Retinal pigment epithelial cell (primary cell): Measurements from ENCODE around the gene LCTL.

ENCODE experiments used
- DNase-seq: peaks from one replicate; pipeline ENCODE4 v3.0.0-alpha.2; 2010; ENCODE audit warnings: low read depth
- H3K4me3 ChIP-seq: 2 replicates; pipeline ENCODE4 v1.5.1; 2011; ENCODE audit warnings: mild to moderate bottlenecking, low read length, control low read depth, moderate library complexity
- TF ChIP-seq, protein P1 (sequence below): conservative IDR thresholded peaks from 2 replicates; pipeline ENCODE4 v1.5.1; 2011; ENCODE audit warnings: low read depth, low read length, control low read depth, inconsistent platforms

The LCTL gene

DNA sequence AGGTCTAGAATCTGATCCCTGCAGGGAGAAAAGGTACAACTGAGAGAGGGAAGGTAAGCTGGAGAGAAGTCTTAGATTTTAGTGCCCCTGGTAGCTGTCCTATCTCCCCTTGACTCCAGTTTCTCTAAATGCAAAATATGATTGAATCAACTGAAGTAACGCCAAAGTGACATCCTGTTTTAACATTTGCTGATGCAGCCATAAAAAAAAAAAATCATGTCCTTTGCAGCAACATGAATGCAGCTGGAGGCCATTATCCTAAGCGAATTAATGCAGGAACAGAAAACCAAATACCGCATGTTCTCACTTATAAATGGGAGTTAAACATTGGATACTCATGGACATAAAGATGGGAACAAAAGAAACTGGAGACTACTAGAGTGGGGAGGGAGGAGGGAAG is 42.4 kb upstream of the LCTL start:
- DNase-seq: no peak
- no peak overlapping the region for H3K4me3 ChIP-seq
- TF ChIP-seq, protein P1, sequence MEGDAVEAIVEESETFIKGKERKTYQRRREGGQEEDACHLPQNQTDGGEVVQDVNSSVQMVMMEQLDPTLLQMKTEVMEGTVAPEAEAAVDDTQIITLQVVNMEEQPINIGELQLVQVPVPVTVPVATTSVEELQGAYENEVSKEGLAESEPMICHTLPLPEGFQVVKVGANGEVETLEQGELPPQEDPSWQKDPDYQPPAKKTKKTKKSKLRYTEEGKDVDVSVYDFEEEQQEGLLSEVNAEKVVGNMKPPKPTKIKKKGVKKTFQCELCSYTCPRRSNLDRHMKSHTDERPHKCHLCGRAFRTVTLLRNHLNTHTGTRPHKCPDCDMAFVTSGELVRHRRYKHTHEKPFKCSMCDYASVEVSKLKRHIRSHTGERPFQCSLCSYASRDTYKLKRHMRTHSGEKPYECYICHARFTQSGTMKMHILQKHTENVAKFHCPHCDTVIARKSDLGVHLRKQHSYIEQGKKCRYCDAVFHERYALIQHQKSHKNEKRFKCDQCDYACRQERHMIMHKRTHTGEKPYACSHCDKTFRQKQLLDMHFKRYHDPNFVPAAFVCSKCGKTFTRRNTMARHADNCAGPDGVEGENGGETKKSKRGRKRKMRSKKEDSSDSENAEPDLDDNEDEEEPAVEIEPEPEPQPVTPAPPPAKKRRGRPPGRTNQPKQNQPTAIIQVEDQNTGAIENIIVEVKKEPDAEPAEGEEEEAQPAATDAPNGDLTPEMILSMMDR: no peak

DNA sequence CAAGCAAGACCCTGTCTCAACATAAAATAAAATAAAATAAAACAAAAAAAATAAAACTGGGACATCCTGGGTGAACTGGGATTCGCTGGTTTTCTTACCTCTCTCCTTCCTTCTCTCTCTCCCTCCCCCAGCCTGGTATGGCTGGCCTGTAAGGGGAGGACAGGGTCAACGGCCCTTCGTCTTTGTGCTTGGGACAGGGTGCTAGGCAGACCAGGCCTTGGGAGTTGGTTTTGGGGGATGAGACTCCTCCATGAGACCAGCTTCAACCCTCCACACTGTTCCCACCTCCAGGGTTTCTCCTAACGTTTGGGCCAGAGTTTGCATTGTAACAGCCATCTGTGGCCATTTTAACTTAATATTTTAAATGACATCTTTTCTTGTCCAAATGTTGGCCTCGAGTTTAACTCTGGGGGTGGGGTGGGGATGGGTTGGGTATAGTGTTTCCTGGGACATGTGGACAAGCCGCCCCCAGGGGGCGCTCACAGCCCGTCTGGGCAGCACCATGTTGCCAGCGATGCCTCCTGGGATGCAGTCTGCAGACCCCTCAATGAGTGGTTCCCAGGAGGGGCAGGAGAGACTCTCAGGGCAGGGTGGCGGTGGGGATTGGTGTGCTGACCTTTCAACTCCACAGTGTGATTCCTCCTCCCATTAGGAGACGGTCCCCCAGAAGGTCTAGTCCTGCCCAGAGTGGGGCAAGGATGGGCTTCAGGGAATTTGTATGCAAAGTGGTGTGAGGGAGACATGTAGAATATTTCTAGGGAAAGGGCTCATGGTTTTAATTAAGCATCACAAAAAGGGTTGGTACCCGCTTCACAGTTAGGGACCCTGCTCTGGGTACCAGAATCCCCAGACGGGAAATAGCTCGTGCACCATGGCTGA is 37.7 kb upstream of the LCTL start:
- H3K4me3 ChIP-seq: no peak overlapping the region
- DNase-seq: no peak
- TF ChIP-seq, protein P1: peak; percentile 85

DNA sequence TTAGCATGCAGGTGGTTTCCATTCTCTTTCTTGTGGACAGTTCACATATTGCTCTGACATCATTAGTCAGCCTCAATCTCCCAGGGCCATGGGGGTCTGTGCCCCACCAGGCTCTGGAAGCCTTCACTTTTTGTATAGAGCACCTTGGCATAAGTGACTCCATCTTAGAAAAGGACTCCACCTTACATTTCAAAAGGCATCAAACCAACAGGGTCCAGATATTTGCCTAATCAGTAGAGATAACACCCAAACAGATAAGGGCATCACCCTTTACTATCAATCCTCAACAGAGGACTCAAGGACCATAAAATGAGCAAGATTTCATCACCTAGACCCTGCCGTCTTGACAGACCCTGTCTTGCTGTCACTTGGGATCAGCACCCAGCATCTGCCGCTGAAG is 35.7 kb upstream of the LCTL start:
- TF ChIP-seq, protein P1: no peak
- DNase-seq: no peak
- H3K4me3 ChIP-seq: no peak overlapping the region

DNA sequence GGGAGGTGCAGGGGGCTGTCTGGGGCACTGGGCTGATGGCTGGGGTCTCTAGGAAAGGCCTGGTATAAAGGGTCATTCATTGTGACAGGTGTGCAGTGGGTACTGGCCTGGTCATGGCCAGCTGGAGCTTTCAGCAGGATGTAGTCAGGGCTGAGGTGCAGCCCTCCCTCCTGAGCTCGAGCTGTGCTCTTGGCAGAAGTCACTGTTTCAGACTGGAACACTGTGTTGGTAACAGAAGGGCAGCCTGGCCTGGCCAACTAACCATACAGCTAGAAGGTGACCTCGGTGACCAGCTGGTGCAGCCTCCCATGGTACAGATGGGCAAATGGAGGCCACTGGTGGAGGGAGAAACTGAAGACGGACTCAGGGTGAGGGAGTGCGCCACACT is 34.4 kb upstream of the LCTL start:
- H3K4me3 ChIP-seq: no peak overlapping the region
- no peak for DNase-seq
- TF ChIP-seq, protein P1: no peak

DNA sequence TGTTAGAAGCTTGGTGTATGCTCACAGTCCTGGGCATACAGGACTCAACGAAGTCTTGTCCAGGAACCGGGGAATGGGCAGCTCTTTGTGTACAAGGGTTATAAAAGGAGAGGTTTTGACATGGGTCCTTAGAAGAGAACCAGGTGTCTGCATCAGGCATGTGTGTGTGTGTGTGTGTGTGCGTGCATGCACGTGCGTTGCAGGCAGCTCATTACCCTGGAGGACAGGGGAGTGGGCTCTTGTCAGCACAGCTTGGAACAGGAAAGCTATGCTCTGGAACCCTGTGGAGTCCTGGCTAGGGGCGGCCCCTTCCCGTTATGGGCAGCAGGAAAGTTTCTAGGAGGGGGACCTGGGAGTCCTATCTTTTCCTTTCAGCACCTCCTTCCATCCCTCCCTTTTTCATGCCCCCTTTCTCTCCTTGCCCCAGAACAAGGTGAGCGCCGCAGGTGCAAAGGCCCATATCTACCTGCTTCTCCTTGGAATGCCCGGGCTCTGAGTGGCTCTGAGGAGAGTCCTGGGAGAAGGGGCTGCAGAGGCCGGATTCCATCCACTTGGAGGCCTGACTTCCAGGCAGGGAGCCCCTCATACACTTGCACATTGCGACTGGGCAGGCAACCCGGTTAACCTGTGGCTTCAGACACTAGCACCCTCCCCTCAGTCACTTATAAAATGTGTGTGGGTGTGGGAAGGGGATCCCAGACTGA is 33.9 kb upstream of the LCTL start:
- no peak for DNase-seq
- no peak overlapping the region for H3K4me3 ChIP-seq
- TF ChIP-seq, protein P1: no peak

DNA sequence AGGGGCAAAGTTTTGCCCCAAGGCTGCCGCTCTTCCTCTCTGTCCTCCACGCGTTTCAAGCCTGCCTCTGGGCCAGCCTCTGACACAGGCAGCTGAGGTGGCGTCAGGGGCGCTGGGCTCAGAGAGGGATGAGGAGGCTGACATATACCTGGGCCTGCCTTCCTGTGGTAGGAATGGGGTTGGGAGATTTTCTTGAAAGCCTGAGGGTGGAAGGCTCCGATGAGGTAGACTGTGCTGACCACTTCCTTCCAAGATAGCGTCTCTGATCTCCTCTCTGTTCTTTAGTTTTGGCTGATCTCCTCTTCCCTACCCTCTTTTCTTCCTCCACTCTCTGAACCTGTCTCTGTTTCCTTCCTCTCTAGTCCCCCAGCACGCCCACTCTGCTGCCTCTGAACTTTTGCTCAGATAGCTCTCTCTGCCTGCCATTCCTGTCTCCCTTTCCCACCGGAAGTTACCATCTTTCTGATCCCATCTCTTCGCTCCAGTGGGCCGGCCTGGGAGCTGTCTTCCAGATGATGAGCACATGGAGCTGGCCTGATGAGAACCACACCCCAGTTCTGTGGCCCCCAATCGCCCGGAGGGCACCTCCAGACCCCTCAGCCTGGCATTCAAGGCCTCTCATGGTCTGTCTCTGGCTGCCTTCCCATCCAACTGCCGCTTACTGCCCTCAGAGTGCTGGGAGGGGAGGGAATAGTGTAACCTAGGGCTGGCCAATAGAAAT is 32.5 kb upstream of the LCTL start:
- DNase-seq: no peak
- TF ChIP-seq, protein P1: no peak
- no peak overlapping the region for H3K4me3 ChIP-seq
